Lower leg skin (tissue), 3 donors: ENCODE measurements around the gene SYVN1.

Source experiments
- POLR2A ChIP-seq, 2 donors: fragments of 450-650 bp; IDR thresholded peaks; one replicate each; pipeline ENCODE4 v1.6.1; 2016 to 2017; ENCODE audit warnings: antibody characterized with exemption in 2 of 2, mild to moderate bottlenecking in 1 of 2, moderate library complexity in 1 of 2
- TF ChIP-seq, protein P1 (sequence below), 3 donors: fragments of 450-650 bp; IDR thresholded peaks; one replicate each; pipeline ENCODE4 v1.5.1; 2016; ENCODE audit warnings: antibody characterized with exemption in 3 of 3, mild to moderate bottlenecking in 3 of 3, moderate library complexity in 2 of 3

DNA sequence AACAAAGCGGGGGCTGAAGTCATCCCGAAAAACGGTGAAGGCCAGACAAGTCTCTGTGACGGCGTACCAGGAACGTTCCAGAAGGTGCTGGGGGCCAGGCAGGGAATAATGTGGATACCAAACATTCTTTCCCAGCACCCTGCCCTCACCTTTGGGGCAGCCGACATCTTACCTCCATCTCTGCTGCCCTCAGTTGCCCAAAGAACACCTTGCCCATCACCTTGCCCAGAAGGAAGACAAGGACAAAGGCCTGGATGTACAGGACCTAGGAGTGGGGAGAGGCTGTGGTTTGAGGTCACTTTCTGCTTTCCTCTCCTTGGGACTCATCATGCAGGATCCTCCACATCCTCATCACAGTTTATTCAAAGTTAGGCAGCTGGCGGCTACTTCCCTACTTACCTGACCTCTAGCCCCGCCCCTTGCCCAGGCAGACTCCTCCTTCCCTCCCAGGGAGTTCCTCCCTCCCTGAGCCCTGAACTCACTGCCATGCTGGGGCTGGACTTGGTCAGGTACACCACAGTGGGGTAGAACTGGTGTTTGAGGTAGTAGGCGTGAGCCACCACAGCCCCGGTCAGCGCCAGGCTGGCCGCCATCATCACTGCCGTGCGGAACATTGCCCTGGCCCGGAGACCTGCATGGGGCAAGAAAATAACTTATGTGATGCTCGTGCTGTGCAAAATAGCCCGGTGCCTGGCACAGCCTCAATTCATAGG, 1.2 kb downstream of the SYVN1 start:
- TF ChIP-seq, protein P1, sequence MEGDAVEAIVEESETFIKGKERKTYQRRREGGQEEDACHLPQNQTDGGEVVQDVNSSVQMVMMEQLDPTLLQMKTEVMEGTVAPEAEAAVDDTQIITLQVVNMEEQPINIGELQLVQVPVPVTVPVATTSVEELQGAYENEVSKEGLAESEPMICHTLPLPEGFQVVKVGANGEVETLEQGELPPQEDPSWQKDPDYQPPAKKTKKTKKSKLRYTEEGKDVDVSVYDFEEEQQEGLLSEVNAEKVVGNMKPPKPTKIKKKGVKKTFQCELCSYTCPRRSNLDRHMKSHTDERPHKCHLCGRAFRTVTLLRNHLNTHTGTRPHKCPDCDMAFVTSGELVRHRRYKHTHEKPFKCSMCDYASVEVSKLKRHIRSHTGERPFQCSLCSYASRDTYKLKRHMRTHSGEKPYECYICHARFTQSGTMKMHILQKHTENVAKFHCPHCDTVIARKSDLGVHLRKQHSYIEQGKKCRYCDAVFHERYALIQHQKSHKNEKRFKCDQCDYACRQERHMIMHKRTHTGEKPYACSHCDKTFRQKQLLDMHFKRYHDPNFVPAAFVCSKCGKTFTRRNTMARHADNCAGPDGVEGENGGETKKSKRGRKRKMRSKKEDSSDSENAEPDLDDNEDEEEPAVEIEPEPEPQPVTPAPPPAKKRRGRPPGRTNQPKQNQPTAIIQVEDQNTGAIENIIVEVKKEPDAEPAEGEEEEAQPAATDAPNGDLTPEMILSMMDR (IDR thresholded peaks at IDR 0.05) = no peak
- TF ChIP-seq POLR2A (IDR thresholded peaks at IDR 0.05) = no peak
